Loucy (cell line): ENCODE measurements around the gene KCNIP2.

ENCODE experiments used
- H2AFZ ChIP-seq: fragments of 200-600 bp; sonication (generic); 2 replicates; pipeline ENCODE4 v1.6.0; 2016; ENCODE audit warnings: antibody characterized with exemption, mild to moderate bottlenecking, low read length, moderate library complexity
- H3F3A ChIP-seq: fragments of 200-600 bp; 2 replicates; pipeline ENCODE4 v1.6.0; 2016; ENCODE audit warnings: antibody characterized with exemption, low read depth, mild to moderate bottlenecking
- H3K27me3 ChIP-seq: fragments of 200-600 bp; sonication (generic); 2 replicates; pipeline ENCODE4 v1.6.1; 2014; ENCODE audit warnings: low read length, mild to moderate bottlenecking; ENCODE audit not compliant: insufficient read depth, poor library complexity, severe bottlenecking
- H3K36me3 ChIP-seq: fragments of 200-600 bp; sonication (generic); 2 replicates; pipeline ENCODE4 v1.6.1; 2016; ENCODE audit warnings: low read length; ENCODE audit not compliant: insufficient read depth
- H3K4me1 ChIP-seq: fragments of 200-600 bp; sonication (generic); 2 replicates; pipeline ENCODE4 v1.5.1; 2014; ENCODE audit warnings: low read length, mild to moderate bottlenecking; ENCODE audit not compliant: insufficient read depth, poor library complexity, severe bottlenecking
- H3K4me2 ChIP-seq: fragments of 200-600 bp; sonication (generic); 2 replicates; pipeline ENCODE4 v1.6.0; 2014; ENCODE audit warnings: antibody characterized with exemption, low read length, low read depth, mild to moderate bottlenecking; ENCODE audit not compliant: poor library complexity, severe bottlenecking
- H3K4me3 ChIP-seq: fragments of 200-600 bp; sonication (generic); 2 replicates; pipeline ENCODE4 v1.5.1; 2014; ENCODE audit warnings: low read length, mild to moderate bottlenecking, mixed read lengths; ENCODE audit not compliant: poor library complexity, severe bottlenecking
- H3K79me2 ChIP-seq: fragments of 200-600 bp; sonication (generic); 2 replicates; pipeline ENCODE4 v1.6.1; 2014; ENCODE audit warnings: low read length; ENCODE audit not compliant: insufficient read depth
- H3K9ac ChIP-seq: fragments of 200-600 bp; sonication (generic); 2 replicates; pipeline ENCODE4 v1.6.0; 2014; ENCODE audit warnings: mild to moderate bottlenecking, low read depth, low read length, moderate library complexity; ENCODE audit not compliant: poor library complexity, severe bottlenecking
- H3K9me2 ChIP-seq: fragments of 200-600 bp; sonication (generic); replicated peaks from 2 replicates; pipeline ENCODE4 v1.6.1; 2016; ENCODE audit warnings: low read depth, low read length, mixed read lengths
- H3K9me3 ChIP-seq: fragments of 200-600 bp; sonication (generic); 2 replicates; pipeline ENCODE4 v1.6.1; 2014; ENCODE audit warnings: mild to moderate bottlenecking, antibody characterized with exemption, low read length, low read depth; ENCODE audit not compliant: insufficient read depth
- H4K20me1 ChIP-seq: fragments of 200-600 bp; sonication (generic); 2 replicates; pipeline ENCODE4 v1.6.0; 2014; ENCODE audit warnings: antibody characterized with exemption, low read length, mild to moderate bottlenecking; ENCODE audit not compliant: insufficient read depth, poor library complexity, severe bottlenecking
- EZH2phosphoT487 ChIP-seq: fragments of 200-600 bp; IDR thresholded peaks from 2 replicates; pipeline ENCODE4 v1.6.1; 2018; ENCODE audit warnings: antibody characterized with exemption, mild to moderate bottlenecking, moderate library complexity, borderline replicate concordance
- TF ChIP-seq, protein P1 (sequence below): fragments of 200-600 bp; sonication (generic); conservative IDR thresholded peaks from 2 replicates; pipeline ENCODE4 v1.5.1; 2014; ENCODE audit warnings: mild to moderate bottlenecking, antibody characterized with exemption, low read length

The KCNIP2 gene

DNA sequence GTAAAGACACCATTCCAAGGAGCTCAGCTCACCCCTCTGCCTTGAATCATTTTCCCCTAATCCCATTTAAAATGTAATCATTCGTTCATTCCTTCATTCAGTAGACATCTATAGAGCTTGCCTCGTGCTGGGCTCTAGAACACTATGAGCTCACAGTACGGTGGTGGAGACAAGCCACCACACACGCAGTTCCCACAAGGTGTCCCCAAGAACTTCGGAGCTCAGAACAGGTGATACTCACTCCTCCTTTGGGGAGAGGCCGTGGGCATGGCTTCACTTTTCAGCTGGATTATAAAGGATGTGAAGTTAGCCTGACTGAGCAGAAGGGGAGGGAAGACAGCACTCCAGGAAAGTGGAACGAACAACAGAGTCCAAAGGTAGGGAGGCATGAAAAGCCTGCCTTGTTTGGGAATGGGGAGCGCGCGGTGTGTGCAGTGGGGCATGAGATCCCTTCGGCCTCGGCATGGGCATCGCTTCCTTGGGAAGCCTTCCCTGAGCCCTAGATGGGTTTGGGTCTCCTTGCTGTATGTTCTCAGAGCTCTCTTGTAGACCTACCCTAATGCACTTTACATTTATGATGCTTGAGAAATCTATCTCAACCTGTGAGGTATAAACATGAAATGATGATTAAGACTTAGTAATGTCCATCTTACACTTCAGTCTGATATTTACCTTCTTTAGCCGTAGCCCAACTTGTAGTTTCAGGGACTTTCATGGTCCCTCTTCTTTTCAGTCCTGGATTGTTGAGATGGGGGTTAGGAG is 24.5 kb downstream of the KCNIP2 start:
- H3K9me3 ChIP-seq: no peaks in the 10 kb centered on the region
- no peaks in the 10 kb centered on the region for H3K9me2 ChIP-seq
- H2AFZ ChIP-seq: peak overlapping the region; percentile 86
- H3K79me2 ChIP-seq: peaks cover 57% of the 10 kb centered on the region
- no peaks in the 10 kb centered on the region for H3K36me3 ChIP-seq
- H3K4me2 ChIP-seq: peak overlapping the region; percentile 90
- no peaks in the 10 kb centered on the region for H3F3A ChIP-seq
- H3K9ac ChIP-seq: peak overlapping the region; percentile 76
- no peaks in the 10 kb centered on the region for H3K27me3 ChIP-seq
- peaks cover 43% of the 10 kb centered on the region for H3K4me1 ChIP-seq
- peaks cover 40% of the 10 kb centered on the region for H4K20me1 ChIP-seq
- H3K4me3 ChIP-seq: peak overlapping the region; percentile 79
- TF ChIP-seq, protein P1, sequence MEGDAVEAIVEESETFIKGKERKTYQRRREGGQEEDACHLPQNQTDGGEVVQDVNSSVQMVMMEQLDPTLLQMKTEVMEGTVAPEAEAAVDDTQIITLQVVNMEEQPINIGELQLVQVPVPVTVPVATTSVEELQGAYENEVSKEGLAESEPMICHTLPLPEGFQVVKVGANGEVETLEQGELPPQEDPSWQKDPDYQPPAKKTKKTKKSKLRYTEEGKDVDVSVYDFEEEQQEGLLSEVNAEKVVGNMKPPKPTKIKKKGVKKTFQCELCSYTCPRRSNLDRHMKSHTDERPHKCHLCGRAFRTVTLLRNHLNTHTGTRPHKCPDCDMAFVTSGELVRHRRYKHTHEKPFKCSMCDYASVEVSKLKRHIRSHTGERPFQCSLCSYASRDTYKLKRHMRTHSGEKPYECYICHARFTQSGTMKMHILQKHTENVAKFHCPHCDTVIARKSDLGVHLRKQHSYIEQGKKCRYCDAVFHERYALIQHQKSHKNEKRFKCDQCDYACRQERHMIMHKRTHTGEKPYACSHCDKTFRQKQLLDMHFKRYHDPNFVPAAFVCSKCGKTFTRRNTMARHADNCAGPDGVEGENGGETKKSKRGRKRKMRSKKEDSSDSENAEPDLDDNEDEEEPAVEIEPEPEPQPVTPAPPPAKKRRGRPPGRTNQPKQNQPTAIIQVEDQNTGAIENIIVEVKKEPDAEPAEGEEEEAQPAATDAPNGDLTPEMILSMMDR: no peak
- TF ChIP-seq EZH2phosphoT487: no peak

DNA sequence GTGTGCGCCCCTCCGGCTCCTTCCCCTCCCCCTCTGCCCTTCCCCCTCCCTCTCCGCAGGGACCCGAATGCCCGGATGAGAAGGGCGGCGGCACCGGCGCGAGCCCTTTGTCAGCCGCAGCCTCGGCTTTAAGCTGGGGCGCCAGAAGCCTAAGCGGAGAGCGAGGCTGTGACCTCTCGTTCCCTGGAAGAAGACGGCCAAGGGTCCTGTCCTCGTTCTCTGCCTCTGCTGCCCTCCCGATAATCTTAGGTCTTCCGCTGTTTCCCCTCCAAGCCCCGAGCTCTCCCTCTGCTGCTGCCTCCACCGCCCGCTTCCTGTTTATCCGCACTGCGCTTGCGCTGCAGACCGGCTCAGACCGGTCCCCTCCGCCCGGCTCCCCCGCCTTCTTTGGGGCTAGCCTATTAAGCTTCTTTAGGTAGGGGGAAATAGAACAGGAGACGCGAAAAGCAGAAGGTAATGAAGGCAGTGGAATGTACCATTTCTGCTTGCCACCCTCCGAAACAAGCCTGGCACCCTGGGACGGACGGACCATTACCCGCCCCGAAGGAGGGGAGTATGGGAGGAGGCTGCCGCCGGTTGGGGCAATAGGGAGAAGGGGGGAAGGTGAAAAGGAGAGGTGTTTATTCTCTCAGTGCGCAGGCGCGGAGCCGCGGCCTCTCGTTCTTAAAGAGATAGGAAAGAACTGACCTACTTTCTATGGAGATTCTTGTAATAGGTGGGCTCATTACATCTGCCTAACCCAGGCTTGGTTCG is 25.3 kb downstream of the KCNIP2 start, which contains the start of gene OGA:
TSS of gene OGA (minus strand) at position 326 of the 753 bp plus-strand sequence. CDS start 422 bp downstream, outside the sequence.
- peak within 1 kb of the TSS; percentile 91 for H3K9ac ChIP-seq
- H3K9me3 ChIP-seq: no peaks in the 10 kb centered on the region
- peak within 1 kb of the TSS; percentile 98 for H3K4me3 ChIP-seq
- H3K4me2 ChIP-seq: peak within 1 kb of the TSS; percentile 100
- H3K27me3 ChIP-seq: no peaks in the 10 kb centered on the region
- TF ChIP-seq EZH2phosphoT487: no peak
- TF ChIP-seq, protein P1: no peak
- peaks cover 51% of the 10 kb centered on the region for H3K4me1 ChIP-seq
- H2AFZ ChIP-seq: peak within 1 kb of the TSS; percentile 86
- no peaks in the 10 kb centered on the region for H3K9me2 ChIP-seq
- H3K79me2 ChIP-seq: peaks cover 64% of the 10 kb centered on the region
- H4K20me1 ChIP-seq: peaks cover 48% of the 10 kb centered on the region
- no peaks in the 10 kb centered on the region for H3F3A ChIP-seq
- no peaks in the 10 kb centered on the region for H3K36me3 ChIP-seq

DNA sequence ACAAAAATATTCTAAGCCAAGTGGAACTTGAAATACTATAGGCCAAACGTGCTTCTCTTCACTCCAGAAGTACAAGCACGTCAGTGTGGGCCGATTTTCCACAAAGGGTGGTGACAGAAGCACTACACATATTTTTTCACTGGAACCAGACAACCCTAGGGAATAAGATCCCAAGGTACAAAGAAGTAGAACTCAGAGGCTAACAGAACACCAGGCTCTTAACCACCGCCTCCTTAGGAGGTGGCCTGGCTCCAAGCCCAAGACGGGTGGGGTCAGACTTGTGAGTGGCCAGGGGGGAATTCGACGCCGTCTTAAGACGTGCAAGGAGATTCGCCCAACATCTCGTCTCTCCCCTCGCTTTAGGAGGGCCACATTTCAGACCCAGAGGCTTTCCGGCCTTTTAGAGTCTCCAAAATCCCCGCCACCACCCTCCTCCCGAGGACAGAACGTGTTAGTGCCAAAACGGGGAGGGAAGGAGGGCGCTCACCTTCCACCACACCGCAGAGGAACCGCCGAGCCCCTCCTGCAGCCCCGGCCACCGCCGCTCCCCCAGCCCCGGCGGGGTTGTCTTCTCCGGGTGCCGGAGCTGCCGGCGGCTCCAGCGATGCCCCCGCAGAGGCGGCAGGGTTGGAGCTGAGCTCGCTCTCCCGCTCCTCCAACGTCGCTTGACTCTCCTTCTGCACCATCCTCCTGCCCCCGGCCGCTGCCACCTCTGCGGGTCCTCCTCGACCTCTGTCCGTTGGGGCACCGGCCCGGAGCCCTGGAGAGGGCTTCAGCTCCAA is 26.1 kb downstream of the KCNIP2 start:
- Histone ChIP-seq H2AFZ (no peak overlapping the region), H3K4me1 (peaks cover 56% of the 10 kb centered on the region), H3K79me2 (peaks cover 72% of the 10 kb centered on the region), H3F3A (no peaks in the 10 kb centered on the region), H3K9ac (peak overlapping the region; percentile 91), H4K20me1 (peaks cover 56% of the 10 kb centered on the region), H3K9me3 (no peaks in the 10 kb centered on the region), H3K4me3 (peak overlapping the region; percentile 98), H3K27me3 (no peaks in the 10 kb centered on the region), H3K36me3 (peaks cover 7% of the 10 kb centered on the region; the same call in 1 of the 2 replicates), H3K4me2 (peak overlapping the region; percentile 100), H3K9me2 (no peaks in the 10 kb centered on the region)
- TF ChIP-seq, protein P1: no peak
- TF ChIP-seq EZH2phosphoT487: no peak
